Astrocyte (in vitro differentiated cells and primary cell): ENCODE results near the gene RNH1. TPM values are rescaled to one million over a fixed set of nuclear protein-coding genes. Genes with fewer than 3 reads are reported as not detected.

ENCODE experiments used
- DNase-seq: peaks from one replicate; pipeline ENCODE4 v3.0.0-alpha.2; 2010; ENCODE audit warnings: low read depth
- FAIRE-seq: peaks from 2 replicates; lab custom pipeline; 2011; peaks lifted over from hg19 to GRCh38; lab: Jason Lieb, UNC
- H2AFZ ChIP-seq: 2 replicates; pipeline ENCODE4 v1.6.0; 2012; ENCODE audit warnings: low read depth, low read length, inconsistent platforms
- H3K27ac ChIP-seq: 2 replicates; pipeline ENCODE4 v1.5.1; 2011; ENCODE audit warnings: low read depth, low read length, inconsistent platforms
- H3K27me3 ChIP-seq: 2 replicates; pipeline ENCODE4 v1.6.0; 2011; ENCODE audit warnings: low read length, inconsistent platforms; ENCODE audit not compliant: insufficient read depth
- H3K36me3 ChIP-seq: 2 replicates; pipeline ENCODE4 v1.5.1; 2011; ENCODE audit warnings: low read length, inconsistent platforms; ENCODE audit not compliant: insufficient read depth
- H3K4me1 ChIP-seq: 2 replicates; pipeline ENCODE4 v1.5.1; 2011; ENCODE audit warnings: low read length, inconsistent platforms; ENCODE audit not compliant: insufficient read depth
- H3K4me2 ChIP-seq: 2 replicates; pipeline ENCODE4 v1.6.0; 2012; ENCODE audit warnings: low read length, inconsistent platforms
- H3K4me3 ChIP-seq: 2 replicates; pipeline ENCODE4 v1.5.1; 2011; ENCODE audit warnings: low read depth, mild to moderate bottlenecking, low read length, inconsistent platforms; ENCODE audit not compliant: insufficient read depth
- H3K79me2 ChIP-seq: 2 replicates; pipeline ENCODE4 v1.6.0; 2012; ENCODE audit warnings: mild to moderate bottlenecking, low read length, inconsistent platforms; ENCODE audit not compliant: insufficient read depth
- H3K9ac ChIP-seq: 2 replicates; pipeline ENCODE4 v1.6.0; 2012; ENCODE audit warnings: mild to moderate bottlenecking, low read length, inconsistent platforms
- H3K9me3 ChIP-seq: 2 replicates; pipeline ENCODE4 v1.5.1; 2012; ENCODE audit warnings: low read depth, mild to moderate bottlenecking, low read length, inconsistent platforms; ENCODE audit not compliant: insufficient read depth
- H4K20me1 ChIP-seq: 2 replicates; pipeline ENCODE4 v1.6.0; 2012; ENCODE audit warnings: low read length, inconsistent platforms; ENCODE audit not compliant: insufficient read depth
- H3K27ac Mint-ChIP-seq: one replicate; pipeline ENCODE4 v1.8.0; 2021; ENCODE audit warnings: mild to moderate bottlenecking, mixed read lengths; ENCODE audit not compliant: unreplicated experiment
- H3K27me3 Mint-ChIP-seq: one replicate; pipeline ENCODE4 v1.8.0; 2021; ENCODE audit warnings: low read depth, mixed read lengths; ENCODE audit not compliant: unreplicated experiment
- H3K36me3 Mint-ChIP-seq: one replicate; pipeline ENCODE4 v1.8.0; 2021; ENCODE audit warnings: low read depth, mixed read lengths; ENCODE audit not compliant: unreplicated experiment
- H3K4me1 Mint-ChIP-seq: one replicate; pipeline ENCODE4 v1.8.0; 2021; ENCODE audit warnings: low read depth, mixed read lengths; ENCODE audit not compliant: unreplicated experiment
- H3K4me3 Mint-ChIP-seq: one replicate; pipeline ENCODE4 v1.8.0; 2021; ENCODE audit warnings: mild to moderate bottlenecking, moderate library complexity, mixed read lengths; ENCODE audit not compliant: unreplicated experiment
- H3K9me3 Mint-ChIP-seq: one replicate; pipeline ENCODE4 v1.8.0; 2021; ENCODE audit warnings: mild to moderate bottlenecking, mixed read lengths; ENCODE audit not compliant: unreplicated experiment
- EZH2 ChIP-seq: IDR thresholded peaks from 2 replicates; pipeline ENCODE4 v1.6.1; 2012; ENCODE audit warnings: mild to moderate bottlenecking, low read length, inconsistent platforms; ENCODE audit not compliant: insufficient read depth
- total RNA-seq: library from RNA; stranded (reverse); gene quantifications from 2 replicates; pipeline ENCODE4 v1.2.1, GENCODE V29; 2021
- TF ChIP-seq, protein P1 (sequence below): IDR thresholded peaks from 2 replicates; pipeline ENCODE4 v1.5.1; 2011; ENCODE audit warnings: low read depth, mild to moderate bottlenecking, inconsistent platforms, low read length, moderate library complexity; ENCODE audit not compliant: insufficient read depth

The RNH1 gene
- total RNA-seq, 1 donor from 2014 or later, result 117 TPM

GRCh38 chr11:528166-528814, 21.2 kb upstream of the RNH1 start:
- no peak overlapping the region for H3K4me3 ChIP-seq
- H4K20me1 ChIP-seq, result peaks cover 18% of the 10 kb centered on the region
- DNase-seq (no peak), FAIRE-seq (no peak)
- Mint-ChIP-seq H3K4me3 (no peak overlapping the region), H3K27me3 (no peaks in the 10 kb centered on the region), H3K27ac (no peak overlapping the region), H3K36me3 (peaks cover 2% of the 10 kb centered on the region), H3K9me3 (no peaks in the 10 kb centered on the region), H3K4me1 (no peaks in the 10 kb centered on the region)
- no peaks in the 10 kb centered on the region for H3K27me3 ChIP-seq
- H3K4me2 ChIP-seq, result no peak overlapping the region
- H3K9me3 ChIP-seq, result no peaks in the 10 kb centered on the region
- H3K9ac ChIP-seq, result no peak overlapping the region
- H2AFZ ChIP-seq, result no peak overlapping the region
- peaks cover 3% of the 10 kb centered on the region for H3K79me2 ChIP-seq
- TF ChIP-seq EZH2, result no peak
- TF ChIP-seq, protein P1, sequence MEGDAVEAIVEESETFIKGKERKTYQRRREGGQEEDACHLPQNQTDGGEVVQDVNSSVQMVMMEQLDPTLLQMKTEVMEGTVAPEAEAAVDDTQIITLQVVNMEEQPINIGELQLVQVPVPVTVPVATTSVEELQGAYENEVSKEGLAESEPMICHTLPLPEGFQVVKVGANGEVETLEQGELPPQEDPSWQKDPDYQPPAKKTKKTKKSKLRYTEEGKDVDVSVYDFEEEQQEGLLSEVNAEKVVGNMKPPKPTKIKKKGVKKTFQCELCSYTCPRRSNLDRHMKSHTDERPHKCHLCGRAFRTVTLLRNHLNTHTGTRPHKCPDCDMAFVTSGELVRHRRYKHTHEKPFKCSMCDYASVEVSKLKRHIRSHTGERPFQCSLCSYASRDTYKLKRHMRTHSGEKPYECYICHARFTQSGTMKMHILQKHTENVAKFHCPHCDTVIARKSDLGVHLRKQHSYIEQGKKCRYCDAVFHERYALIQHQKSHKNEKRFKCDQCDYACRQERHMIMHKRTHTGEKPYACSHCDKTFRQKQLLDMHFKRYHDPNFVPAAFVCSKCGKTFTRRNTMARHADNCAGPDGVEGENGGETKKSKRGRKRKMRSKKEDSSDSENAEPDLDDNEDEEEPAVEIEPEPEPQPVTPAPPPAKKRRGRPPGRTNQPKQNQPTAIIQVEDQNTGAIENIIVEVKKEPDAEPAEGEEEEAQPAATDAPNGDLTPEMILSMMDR, result no peak
- peaks cover 3% of the 10 kb centered on the region for H3K36me3 ChIP-seq
- no peak overlapping the region for H3K27ac ChIP-seq
- H3K4me1 ChIP-seq, result no peaks in the 10 kb centered on the region

DNA sequence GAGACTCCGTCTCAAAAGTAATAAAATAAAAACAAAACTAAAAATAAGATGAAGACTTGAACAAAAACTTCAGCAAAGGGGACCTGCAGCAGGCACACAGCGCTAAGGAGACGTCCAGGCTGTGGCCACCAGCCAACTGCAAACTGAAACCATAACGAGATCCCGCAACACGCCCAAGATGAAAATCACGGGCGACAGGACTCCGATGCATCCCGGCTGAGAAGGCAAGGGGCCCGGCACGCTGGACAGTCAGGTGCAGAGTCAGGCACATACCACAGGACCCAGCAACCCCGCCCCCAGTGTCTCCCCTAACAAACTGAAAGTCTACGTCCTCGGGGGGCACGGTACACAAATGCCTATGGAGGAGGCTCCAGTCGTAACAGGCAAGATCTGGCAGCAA, 19.1 kb upstream of the RNH1 start:
- Histone ChIP-seq H4K20me1 (peaks cover 2% of the 10 kb centered on the region), H3K9ac (no peak overlapping the region), H3K4me1 (no peaks in the 10 kb centered on the region), H2AFZ (no peak overlapping the region), H3K4me2 (no peak overlapping the region), H3K27me3 (no peaks in the 10 kb centered on the region), H3K79me2 (no peaks in the 10 kb centered on the region), H3K36me3 (no peaks in the 10 kb centered on the region), H3K9me3 (no peaks in the 10 kb centered on the region), H3K4me3 (no peak overlapping the region), H3K27ac (no peak overlapping the region)
- no peak for FAIRE-seq
- no peak overlapping the region for H3K27ac Mint-ChIP-seq
- TF ChIP-seq, protein P1, result no peak
- TF ChIP-seq EZH2, result no peak
- no peak overlapping the region for H3K4me3 Mint-ChIP-seq
- DNase-seq, result no peak
- H3K36me3 Mint-ChIP-seq, result peaks cover 2% of the 10 kb centered on the region
- H3K9me3 Mint-ChIP-seq, result no peaks in the 10 kb centered on the region
- H3K4me1 Mint-ChIP-seq, result no peaks in the 10 kb centered on the region
- no peaks in the 10 kb centered on the region for H3K27me3 Mint-ChIP-seq

GRCh38 chr11:521177-521688, 14.2 kb upstream of the RNH1 start:
- H2AFZ ChIP-seq, result no peak overlapping the region
- TF ChIP-seq, protein P1, result no peak
- TF ChIP-seq EZH2, result no peak
- no peaks in the 10 kb centered on the region for H3K36me3 ChIP-seq
- no peak overlapping the region for H3K4me3 Mint-ChIP-seq
- no peaks in the 10 kb centered on the region for H3K79me2 ChIP-seq
- no peaks in the 10 kb centered on the region for H3K27me3 ChIP-seq
- DNase-seq (no peak), FAIRE-seq (no peak)
- no peaks in the 10 kb centered on the region for H4K20me1 ChIP-seq
- no peaks in the 10 kb centered on the region for H3K9me3 ChIP-seq
- no peak overlapping the region for H3K9ac ChIP-seq
- no peaks in the 10 kb centered on the region for H3K4me1 Mint-ChIP-seq
- H3K36me3 Mint-ChIP-seq, result peaks cover 15% of the 10 kb centered on the region
- H3K4me3 ChIP-seq, result no peak overlapping the region
- H3K4me2 ChIP-seq, result no peak overlapping the region
- H3K9me3 Mint-ChIP-seq, result peaks cover 9% of the 10 kb centered on the region
- no peak overlapping the region for H3K27ac Mint-ChIP-seq
- H3K27me3 Mint-ChIP-seq, result no peaks in the 10 kb centered on the region
- H3K27ac ChIP-seq, result no peak overlapping the region
- H3K4me1 ChIP-seq, result no peaks in the 10 kb centered on the region
